DOHH2 (cell line): Measurements from ENCODE around the gene JUNB.

Source experiments
- H3F3A ChIP-seq: fragments of 200-600 bp; sonication (generic), shearing (Covaris generic); 2 replicates; pipeline ENCODE4 v1.6.0; 2016; ENCODE audit warnings: antibody characterized with exemption, mild to moderate bottlenecking; ENCODE audit not compliant: control insufficient read depth, insufficient read depth
- H3K27ac ChIP-seq: fragments of 200-600 bp; sonication (generic); 2 replicates; pipeline ENCODE4 v1.5.1; 2014; ENCODE audit warnings: low read depth, mild to moderate bottlenecking, low read length, moderate library complexity
- H3K27me3 ChIP-seq: fragments of 200-600 bp; sonication (generic); 2 replicates; pipeline ENCODE4 v1.6.1; 2014; ENCODE audit warnings: mild to moderate bottlenecking, low read length, mixed read lengths; ENCODE audit not compliant: control insufficient read depth
- H3K36me3 ChIP-seq: fragments of 200-600 bp; sonication (generic); 2 replicates; pipeline ENCODE4 v1.6.1; 2014; ENCODE audit warnings: mild to moderate bottlenecking, low read length, moderate library complexity, mixed read lengths; ENCODE audit not compliant: control insufficient read depth
- H3K4me1 ChIP-seq: fragments of 200-600 bp; sonication (generic); 2 replicates; pipeline ENCODE4 v1.6.1; 2014; ENCODE audit warnings: mild to moderate bottlenecking, low read length, mixed read lengths; ENCODE audit not compliant: control insufficient read depth
- H3K4me2 ChIP-seq: fragments of 200-600 bp; sonication (generic); 2 replicates; pipeline ENCODE4 v1.6.0; 2014; ENCODE audit warnings: mild to moderate bottlenecking, low read length, moderate library complexity
- H3K4me3 ChIP-seq: fragments of 200-600 bp; sonication (generic); 2 replicates; pipeline ENCODE4 v1.5.1; 2014; ENCODE audit warnings: mild to moderate bottlenecking, low read length, mixed read lengths
- H3K79me2 ChIP-seq: fragments of 200-600 bp; sonication (generic); 2 replicates; pipeline ENCODE4 v1.6.1; 2014; ENCODE audit warnings: mild to moderate bottlenecking, low read length, mixed read lengths; ENCODE audit not compliant: control insufficient read depth
- H3K9me2 ChIP-seq: fragments of 200-600 bp; sonication (generic); replicated peaks from 2 replicates; pipeline ENCODE4 v1.6.1; 2014; ENCODE audit warnings: mild to moderate bottlenecking, low read length, mixed read lengths; ENCODE audit not compliant: control insufficient read depth
- H3K9me3 ChIP-seq: fragments of 200-600 bp; sonication (generic); 2 replicates; pipeline ENCODE4 v1.6.1; 2014; ENCODE audit warnings: antibody characterized with exemption, low read length, mixed read lengths; ENCODE audit not compliant: control insufficient read depth, insufficient read depth
- H4K20me1 ChIP-seq: fragments of 200-600 bp; sonication (generic); 2 replicates; pipeline ENCODE4 v1.6.0; 2014; ENCODE audit warnings: low read depth, mild to moderate bottlenecking, antibody characterized with exemption, low read length, moderate library complexity; ENCODE audit not compliant: control insufficient read depth, insufficient read depth
- EZH2phosphoT487 ChIP-seq: fragments of 200-600 bp; sonication (generic); IDR thresholded peaks from 2 replicates; pipeline ENCODE4 v1.6.1; 2017; ENCODE audit warnings: borderline replicate concordance, mild to moderate bottlenecking, antibody characterized with exemption, low read length, moderate library complexity, mixed read lengths
- TF ChIP-seq, protein P1 (sequence below): fragments of 200-600 bp; sonication (generic); IDR thresholded peaks from one replicate; pipeline ENCODE4 v1.5.1; 2014; ENCODE audit warnings: antibody characterized with exemption, mild to moderate bottlenecking, low read depth, low read length; ENCODE audit not compliant: poor library complexity, severe bottlenecking

JUNB gene

DNA sequence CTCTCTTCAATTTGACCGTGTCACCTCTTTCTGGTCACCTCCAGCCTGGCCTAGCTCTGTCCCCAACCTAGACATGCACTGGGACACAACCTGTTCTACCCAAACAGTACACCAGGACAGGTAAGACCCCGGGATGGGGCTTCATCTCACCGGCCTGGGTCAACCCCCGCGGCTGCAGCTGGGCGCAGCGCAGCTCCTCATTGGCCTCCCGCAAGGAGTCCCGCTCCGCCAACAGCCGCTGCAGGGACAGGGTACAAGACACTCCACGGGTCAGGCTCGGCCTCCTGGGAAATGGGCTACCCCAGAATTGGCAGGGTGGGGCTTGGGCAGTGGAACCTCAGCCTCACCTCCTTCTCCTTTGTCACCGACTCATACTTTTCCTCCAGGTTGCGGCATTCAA is 23.6 kb upstream of the JUNB start:
- no peak overlapping the region for H3K4me3 ChIP-seq
- H3K9me2 ChIP-seq, result no peaks in the 10 kb centered on the region
- H4K20me1 ChIP-seq, result no peaks in the 10 kb centered on the region
- no peak overlapping the region for H3K4me2 ChIP-seq
- TF ChIP-seq, protein P1, sequence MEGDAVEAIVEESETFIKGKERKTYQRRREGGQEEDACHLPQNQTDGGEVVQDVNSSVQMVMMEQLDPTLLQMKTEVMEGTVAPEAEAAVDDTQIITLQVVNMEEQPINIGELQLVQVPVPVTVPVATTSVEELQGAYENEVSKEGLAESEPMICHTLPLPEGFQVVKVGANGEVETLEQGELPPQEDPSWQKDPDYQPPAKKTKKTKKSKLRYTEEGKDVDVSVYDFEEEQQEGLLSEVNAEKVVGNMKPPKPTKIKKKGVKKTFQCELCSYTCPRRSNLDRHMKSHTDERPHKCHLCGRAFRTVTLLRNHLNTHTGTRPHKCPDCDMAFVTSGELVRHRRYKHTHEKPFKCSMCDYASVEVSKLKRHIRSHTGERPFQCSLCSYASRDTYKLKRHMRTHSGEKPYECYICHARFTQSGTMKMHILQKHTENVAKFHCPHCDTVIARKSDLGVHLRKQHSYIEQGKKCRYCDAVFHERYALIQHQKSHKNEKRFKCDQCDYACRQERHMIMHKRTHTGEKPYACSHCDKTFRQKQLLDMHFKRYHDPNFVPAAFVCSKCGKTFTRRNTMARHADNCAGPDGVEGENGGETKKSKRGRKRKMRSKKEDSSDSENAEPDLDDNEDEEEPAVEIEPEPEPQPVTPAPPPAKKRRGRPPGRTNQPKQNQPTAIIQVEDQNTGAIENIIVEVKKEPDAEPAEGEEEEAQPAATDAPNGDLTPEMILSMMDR, result no peak
- no peak for TF ChIP-seq EZH2phosphoT487
- H3K27me3 ChIP-seq, result no peaks in the 10 kb centered on the region
- H3K9me3 ChIP-seq, result no peaks in the 10 kb centered on the region
- no peaks in the 10 kb centered on the region for H3F3A ChIP-seq
- no peaks in the 10 kb centered on the region for H3K36me3 ChIP-seq
- no peaks in the 10 kb centered on the region for H3K79me2 ChIP-seq
- H3K4me1 ChIP-seq, result peaks cover 3% of the 10 kb centered on the region; the same call in 1 of the 2 replicates
- H3K27ac ChIP-seq, result no peak overlapping the region

DNA sequence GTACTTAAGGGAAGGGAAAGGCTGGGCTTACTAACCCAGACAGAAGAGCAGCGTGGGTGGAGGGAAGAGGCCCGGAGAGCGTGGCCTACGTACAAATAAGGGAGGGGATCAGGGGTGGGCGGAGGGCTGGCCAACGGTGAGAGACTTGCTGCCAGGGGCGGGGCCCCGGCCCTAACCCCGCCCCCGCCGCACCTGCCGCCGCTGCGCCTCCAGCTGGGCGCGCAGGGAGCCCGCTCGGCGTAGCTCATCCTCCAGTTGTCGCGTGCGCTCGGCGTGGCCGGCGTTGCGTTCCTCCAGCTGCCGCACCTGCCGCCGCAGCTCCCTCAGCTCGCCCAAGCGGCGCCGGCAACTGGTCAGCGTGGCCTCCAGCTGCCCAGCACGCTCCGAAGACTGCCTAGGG is 21.6 kb upstream of the JUNB start:
- H3K4me2 ChIP-seq, result no peak overlapping the region
- no peak overlapping the region for H3K4me3 ChIP-seq
- TF ChIP-seq EZH2phosphoT487, result no peak
- TF ChIP-seq, protein P1, result no peak
- H3K27me3 ChIP-seq, result no peaks in the 10 kb centered on the region
- no peaks in the 10 kb centered on the region for H3K79me2 ChIP-seq
- peaks cover 3% of the 10 kb centered on the region; the same call in 1 of the 2 replicates for H3K36me3 ChIP-seq
- peaks cover 6% of the 10 kb centered on the region for H3K4me1 ChIP-seq
- H4K20me1 ChIP-seq, result no peaks in the 10 kb centered on the region
- no peaks in the 10 kb centered on the region for H3K9me3 ChIP-seq
- no peaks in the 10 kb centered on the region for H3K9me2 ChIP-seq
- H3K27ac ChIP-seq, result no peak overlapping the region
- H3F3A ChIP-seq, result peaks cover 7% of the 10 kb centered on the region; the same call in 1 of the 2 replicates

DNA sequence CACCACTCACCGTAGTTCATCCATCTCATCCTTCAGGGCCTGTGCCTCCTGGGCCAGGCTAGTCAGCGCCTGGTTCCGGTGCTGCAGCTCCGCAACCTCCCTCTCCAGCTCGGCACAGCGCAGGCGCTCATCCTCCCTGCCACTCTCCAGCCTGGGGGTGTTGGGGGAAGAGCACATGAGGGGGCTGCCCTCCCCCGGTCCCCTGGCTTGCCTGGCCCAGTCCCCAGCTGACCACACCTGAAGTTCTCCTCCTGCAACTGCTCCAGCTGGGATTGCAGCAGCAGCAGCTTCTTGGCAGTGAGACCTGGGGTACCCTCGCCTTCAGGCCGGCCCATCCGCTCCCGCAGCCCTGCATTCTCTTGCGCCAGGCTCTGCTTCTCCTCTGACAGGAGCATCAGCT is 20.4 kb upstream of the JUNB start:
- H3K27ac ChIP-seq, result no peak overlapping the region
- no peak overlapping the region for H3K4me3 ChIP-seq
- H3K9me3 ChIP-seq, result no peaks in the 10 kb centered on the region
- no peak for TF ChIP-seq EZH2phosphoT487
- TF ChIP-seq, protein P1, result no peak
- no peaks in the 10 kb centered on the region for H3K27me3 ChIP-seq
- no peaks in the 10 kb centered on the region for H3K9me2 ChIP-seq
- no peaks in the 10 kb centered on the region for H4K20me1 ChIP-seq
- H3K4me2 ChIP-seq, result no peak overlapping the region
- H3F3A ChIP-seq, result peaks cover 7% of the 10 kb centered on the region; the same call in 1 of the 2 replicates
- no peaks in the 10 kb centered on the region for H3K79me2 ChIP-seq
- H3K4me1 ChIP-seq, result peaks cover 11% of the 10 kb centered on the region
- H3K36me3 ChIP-seq, result peaks cover 3% of the 10 kb centered on the region; the same call in 1 of the 2 replicates
